Measurements from ENCODE around the gene GMEB1.

DNA sequence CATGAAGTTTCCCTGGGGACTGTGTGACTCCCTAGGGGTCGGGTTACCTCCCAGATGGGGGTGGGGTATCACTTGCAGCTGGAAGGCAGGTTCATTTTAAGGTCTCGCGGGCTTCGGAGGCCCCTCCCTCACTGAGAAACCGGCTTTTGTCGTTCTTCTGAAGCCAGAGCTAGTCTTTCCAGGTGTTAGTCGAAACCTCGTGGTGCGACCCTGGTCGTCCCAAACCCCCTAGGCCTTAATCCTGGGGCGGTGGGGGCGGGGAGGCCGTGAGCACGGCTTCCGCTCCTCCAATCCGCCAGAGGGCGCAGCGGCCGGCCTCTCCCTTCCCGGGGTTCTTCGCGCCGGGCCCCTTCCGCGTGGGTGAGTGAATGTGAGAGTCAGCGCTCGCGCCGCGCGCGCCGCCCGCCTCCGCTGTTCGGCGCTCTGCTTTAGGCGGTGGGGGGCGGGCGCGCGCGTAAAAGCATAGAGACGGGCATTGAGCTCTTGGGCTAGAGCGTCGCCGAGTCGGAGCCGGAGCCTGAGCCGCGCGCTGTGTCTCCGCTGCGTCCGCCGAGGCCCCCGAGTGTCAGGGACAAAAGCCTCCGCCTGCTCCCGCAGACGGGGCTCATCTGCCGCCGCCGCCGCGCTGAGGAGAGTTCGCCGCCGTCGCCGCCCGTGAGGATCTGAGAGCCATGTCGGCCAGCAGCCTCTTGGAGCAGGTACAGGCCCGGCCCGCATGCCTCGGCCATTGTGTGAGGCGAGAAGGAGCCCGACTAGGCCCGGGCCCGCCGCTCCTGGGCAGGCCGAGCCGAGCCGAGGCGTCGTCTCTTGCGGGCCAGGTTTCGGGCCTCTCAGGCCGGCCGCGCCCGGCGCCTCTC, 68.1 kb downstream of the GMEB1 start, which contains the start of gene YTHDF2:
- TF ChIP-seq POLR2A (IDR thresholded peaks at IDR 0.05) = peak; percentile 40
- TF ChIP-seq, protein P1, sequence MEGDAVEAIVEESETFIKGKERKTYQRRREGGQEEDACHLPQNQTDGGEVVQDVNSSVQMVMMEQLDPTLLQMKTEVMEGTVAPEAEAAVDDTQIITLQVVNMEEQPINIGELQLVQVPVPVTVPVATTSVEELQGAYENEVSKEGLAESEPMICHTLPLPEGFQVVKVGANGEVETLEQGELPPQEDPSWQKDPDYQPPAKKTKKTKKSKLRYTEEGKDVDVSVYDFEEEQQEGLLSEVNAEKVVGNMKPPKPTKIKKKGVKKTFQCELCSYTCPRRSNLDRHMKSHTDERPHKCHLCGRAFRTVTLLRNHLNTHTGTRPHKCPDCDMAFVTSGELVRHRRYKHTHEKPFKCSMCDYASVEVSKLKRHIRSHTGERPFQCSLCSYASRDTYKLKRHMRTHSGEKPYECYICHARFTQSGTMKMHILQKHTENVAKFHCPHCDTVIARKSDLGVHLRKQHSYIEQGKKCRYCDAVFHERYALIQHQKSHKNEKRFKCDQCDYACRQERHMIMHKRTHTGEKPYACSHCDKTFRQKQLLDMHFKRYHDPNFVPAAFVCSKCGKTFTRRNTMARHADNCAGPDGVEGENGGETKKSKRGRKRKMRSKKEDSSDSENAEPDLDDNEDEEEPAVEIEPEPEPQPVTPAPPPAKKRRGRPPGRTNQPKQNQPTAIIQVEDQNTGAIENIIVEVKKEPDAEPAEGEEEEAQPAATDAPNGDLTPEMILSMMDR (IDR thresholded peaks at IDR 0.05) = peak; percentile 91 to 98 (median 93)
